ENCODE results near the gene ADISSP. TPM values are rescaled to one million over a fixed set of nuclear protein-coding genes. Genes with fewer than 3 reads are reported as not detected.

Gene ADISSP
- total RNA-seq, 4 donors from 2014 or later = 11.6 to 17.0 (median 16.3) TPM

DNA sequence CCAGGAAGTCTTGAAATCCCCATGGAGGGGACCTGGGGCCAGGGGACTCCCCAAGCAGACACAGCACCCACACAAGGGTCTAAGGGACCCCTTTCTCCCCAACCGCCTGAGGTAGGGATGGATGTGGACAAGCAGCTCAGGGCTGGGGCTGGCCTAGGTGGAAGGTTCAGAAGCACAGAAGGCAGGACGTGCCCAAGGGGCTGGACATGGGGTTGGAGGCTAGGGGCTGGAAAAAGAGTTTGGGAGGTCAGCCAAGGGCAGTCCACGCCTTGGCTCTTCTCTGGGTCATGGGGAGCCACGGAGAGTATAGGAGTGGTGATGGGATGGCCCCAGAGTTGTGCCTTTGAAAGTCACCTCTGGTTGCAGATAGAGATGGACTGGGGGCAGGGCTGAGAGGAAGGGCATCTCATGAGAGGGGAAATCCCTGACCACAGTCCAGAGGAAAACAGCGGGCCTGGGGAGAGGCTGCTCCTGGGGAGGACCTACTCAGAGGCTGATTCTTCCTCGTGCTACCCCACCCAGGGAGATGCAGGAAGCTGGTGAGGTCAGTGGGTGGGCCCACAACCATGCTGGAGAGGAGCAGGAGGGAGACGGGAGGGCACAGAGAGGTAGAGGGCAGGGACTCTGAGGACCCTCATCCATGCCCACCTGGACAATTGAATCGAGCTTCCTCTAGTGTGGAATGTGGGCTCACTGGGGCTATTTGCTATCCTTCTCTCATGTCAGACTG is 37.6 kb downstream of the ADISSP start:
- WGBS, 2 donors = 74 to 90% methylated on average over 8 of the region's 8 CpGs
- Histone ChIP-seq H3K4me1 (peaks cover 8 to 32% of the 10 kb centered on the region in 2 donors), H3K27me3 (no peaks in the 10 kb centered on the region), H3K27ac (no peak overlapping the region), H3K4me3 (replicated peaks in 1 of 3) (no peak overlapping the region), H3K36me3 (no peaks in the 10 kb centered on the region), H3K9me3 (no peaks in the 10 kb centered on the region)
- intact Hi-C loops (cut with DNase I) = no loop called here
- DNase-seq = no peak
- TF ChIP-seq POLR2A (IDR thresholded peaks at IDR 0.05) (no peak), CTCF (IDR thresholded peaks at IDR 0.05) (no peak)

GRCh38 chr20:3729378-3729777 is 38.2 kb downstream of the ADISSP start:
- intact Hi-C loops (cut with DNase I) = no loop called here
- WGBS, 2 donors = 84 to 95% methylated on average over 5 to 6 of the region's 6 CpGs
- Histone ChIP-seq H3K27me3 (no peaks in the 10 kb centered on the region), H3K4me3 (replicated peaks in 1 of 3) (no peak overlapping the region), H3K36me3 (no peaks in the 10 kb centered on the region), H3K9me3 (no peaks in the 10 kb centered on the region), H3K27ac (no peak overlapping the region), H3K4me1 (peaks cover 8 to 27% of the 10 kb centered on the region in 2 donors)
- DNase-seq = no peak
- TF ChIP-seq POLR2A (IDR thresholded peaks at IDR 0.05) (no peak), CTCF (IDR thresholded peaks at IDR 0.05) (no peak)

GRCh38 chr20:3728876-3729275 is 38.7 kb downstream of the ADISSP start:
- intact Hi-C loops (cut with DNase I) = no loop called here
- Histone ChIP-seq H3K9me3 (no peaks in the 10 kb centered on the region), H3K27me3 (no peaks in the 10 kb centered on the region), H3K4me3 (replicated peaks in 1 of 3) (no peak overlapping the region), H3K4me1 (peaks cover 4 to 22% of the 10 kb centered on the region in 2 donors), H3K27ac (no peak overlapping the region), H3K36me3 (no peaks in the 10 kb centered on the region)
- no CpG with 5 or more reads among the region's 3 CpGs for WGBS, 2 donors
- no peak for DNase-seq
- no peak for TF ChIP-seq CTCF (IDR thresholded peaks at IDR 0.05)
- no peak for TF ChIP-seq POLR2A (IDR thresholded peaks at IDR 0.05)

- no peak overlapping the region for H3K27ac ChIP-seq
- no peaks in the 10 kb centered on the region for H3K27me3 ChIP-seq
- intact Hi-C loops (cut with DNase I) = no loop called here
- H3K9me3 ChIP-seq = no peaks in the 10 kb centered on the region
- H3K4me3 ChIP-seq (replicated peaks in 1 of 3) = no peak overlapping the region
- no peaks in the 10 kb centered on the region for H3K36me3 ChIP-seq
- DNase-seq = no peak
- H3K4me1 ChIP-seq = peaks cover 0 to 18% of the 10 kb centered on the region in 2 donors
- 94 to 95% methylated on average over 5 of the region's 5 CpGs for WGBS, 2 donors
- no peak for TF ChIP-seq POLR2A (IDR thresholded peaks at IDR 0.05)
- TF ChIP-seq CTCF (IDR thresholded peaks at IDR 0.05) = no peak
These were observed 39.2 kb downstream of the ADISSP start for GRCh38 chr20:3728354-3728753.

DNA sequence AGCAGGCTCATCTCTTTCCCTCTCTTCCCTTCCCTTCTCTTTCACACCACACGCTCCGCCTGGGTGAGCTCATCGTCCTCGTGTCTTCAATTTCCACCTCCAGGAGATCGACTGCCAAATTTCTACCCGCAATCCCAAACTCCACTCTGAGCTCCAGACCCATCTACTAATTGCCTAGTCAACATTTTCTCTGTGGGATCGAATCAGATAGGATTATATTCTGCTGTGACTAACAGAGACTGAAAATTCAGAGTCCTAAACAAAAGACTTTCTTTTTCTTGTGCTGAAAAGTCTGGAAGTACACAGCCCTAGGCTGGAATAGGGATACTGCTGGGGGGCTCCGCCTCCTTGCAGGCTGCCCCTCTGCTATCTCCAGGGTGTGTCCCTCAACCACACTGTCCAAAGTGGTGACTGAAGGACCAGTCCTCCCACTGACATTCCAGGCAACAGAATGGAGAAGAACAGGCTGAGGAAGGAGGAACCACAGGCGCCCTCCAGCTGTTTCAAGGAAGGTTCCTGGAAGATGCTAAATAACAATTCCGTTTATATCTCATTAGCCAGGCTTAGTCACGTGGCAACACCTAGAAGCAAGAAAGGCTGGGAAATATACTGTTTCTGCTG is 40.0 kb downstream of the ADISSP start:
- H3K27ac ChIP-seq = no peak overlapping the region
- H3K4me1 ChIP-seq = peaks cover 0 to 18% of the 10 kb centered on the region in 2 donors
- no peaks in the 10 kb centered on the region for H3K27me3 ChIP-seq
- no peak for TF ChIP-seq POLR2A (IDR thresholded peaks at IDR 0.05)
- no peak for TF ChIP-seq CTCF (IDR thresholded peaks at IDR 0.05)
- intact Hi-C loops (cut with DNase I) = no loop called here
- 45 to 61% methylated on average over 11 of the region's 11 CpGs for WGBS, 2 donors
- H3K4me3 ChIP-seq (replicated peaks in 1 of 3) = no peak overlapping the region
- DNase-seq = no peak
- H3K9me3 ChIP-seq = no peaks in the 10 kb centered on the region
- no peaks in the 10 kb centered on the region for H3K36me3 ChIP-seq

Data from thyroid gland (tissue), 4 donors.